HEK293T (cell line): ENCODE measurements around the gene SDHAF2.
"Not testable (repeated sequence)": the region's sequence is repeated elsewhere in the genome, so short reads cannot be mapped to it uniquely, and the experiment has no call there.

Source experiments
- CTCF ChIA-PET: fragments of 350-600 bp; formaldehyde crosslinking; extraction: SDS; loops from one replicate; lab custom pipeline; 2021; ENCODE audit warnings: antibody characterized with exemption, inconsistent platforms; lab: Yijun Ruan, JAX
- POLR2A ChIA-PET: fragments of 350-600 bp; formaldehyde crosslinking; extraction: SDS; loops from one replicate; lab custom pipeline; 2020; ENCODE audit warnings: antibody characterized with exemption, inconsistent platforms; lab: Yijun Ruan, JAX
- DNase-seq: peaks from one replicate; pipeline ENCODE4 v3.0.0; 2012; ENCODE audit warnings: mixed read lengths; ENCODE audit errors: extremely low spot score
- ARNT ChIP-seq: fragments of 450-650 bp; IDR thresholded peaks from 2 replicates; pipeline ENCODE4 v1.6.1; 2017; ENCODE audit warnings: mild to moderate bottlenecking
- BHLHE40 ChIP-seq: fragments of 450-650 bp; IDR thresholded peaks from 2 replicates; pipeline ENCODE4 v1.6.1; 2016; ENCODE audit warnings: mild to moderate bottlenecking, moderate library complexity, borderline replicate concordance
- CTBP1 ChIP-seq: fragments of 450-650 bp; IDR thresholded peaks from 2 replicates; pipeline ENCODE4 v1.6.1; 2016; ENCODE audit warnings: borderline replicate concordance
- ELF4 ChIP-seq: fragments of 450-650 bp; IDR thresholded peaks from 2 replicates; pipeline ENCODE4 v1.6.1; 2017; ENCODE audit warnings: antibody characterized with exemption
- FOXA1 ChIP-seq: fragments of 450-650 bp; IDR thresholded peaks from 2 replicates; pipeline ENCODE4 v1.6.1; 2016; ENCODE audit warnings: mild to moderate bottlenecking
- FOXK2 ChIP-seq: fragments of 450-650 bp; IDR thresholded peaks from 2 replicates; pipeline ENCODE4 v1.6.1; 2016; ENCODE audit warnings: mild to moderate bottlenecking
- FOXM1 ChIP-seq: fragments of 450-650 bp; IDR thresholded peaks from 2 replicates; pipeline ENCODE4 v1.6.1; 2017; ENCODE audit warnings: mild to moderate bottlenecking, borderline replicate concordance
- HDGF ChIP-seq: fragments of 450-650 bp; IDR thresholded peaks from 2 replicates; pipeline ENCODE4 v1.6.1; 2017; ENCODE audit warnings: antibody characterized with exemption, borderline replicate concordance
- L3MBTL2 ChIP-seq: fragments of 450-650 bp; conservative IDR thresholded peaks from 2 replicates; pipeline ENCODE4 v1.6.1; 2016; ENCODE audit warnings: mild to moderate bottlenecking
- LEF1 ChIP-seq: fragments of 450-650 bp; IDR thresholded peaks from 2 replicates; pipeline ENCODE4 v1.6.1; 2017; ENCODE audit warnings: mild to moderate bottlenecking, borderline replicate concordance
- NFRKB ChIP-seq: fragments of 450-650 bp; IDR thresholded peaks from 2 replicates; pipeline ENCODE4 v1.6.1; 2016; ENCODE audit warnings: mild to moderate bottlenecking, moderate library complexity
- SP1 ChIP-seq: fragments of 450-650 bp; IDR thresholded peaks from 2 replicates; pipeline ENCODE4 v1.6.1; 2017
- SUZ12 ChIP-seq: fragments of 450-650 bp; IDR thresholded peaks from 2 replicates; pipeline ENCODE4 v1.6.1; 2016; ENCODE audit warnings: mild to moderate bottlenecking
- TARDBP ChIP-seq: fragments of 450-650 bp; IDR thresholded peaks from 2 replicates; pipeline ENCODE4 v1.6.1; 2016
- ZNF384 ChIP-seq: fragments of 450-650 bp; IDR thresholded peaks from 2 replicates; pipeline ENCODE4 v1.6.1; 2016
- TF ChIP-seq, protein P1 (sequence below): fragments of 450-650 bp; IDR thresholded peaks from 2 replicates; pipeline ENCODE4 v1.6.1; 2016

The SDHAF2 gene

DNA sequence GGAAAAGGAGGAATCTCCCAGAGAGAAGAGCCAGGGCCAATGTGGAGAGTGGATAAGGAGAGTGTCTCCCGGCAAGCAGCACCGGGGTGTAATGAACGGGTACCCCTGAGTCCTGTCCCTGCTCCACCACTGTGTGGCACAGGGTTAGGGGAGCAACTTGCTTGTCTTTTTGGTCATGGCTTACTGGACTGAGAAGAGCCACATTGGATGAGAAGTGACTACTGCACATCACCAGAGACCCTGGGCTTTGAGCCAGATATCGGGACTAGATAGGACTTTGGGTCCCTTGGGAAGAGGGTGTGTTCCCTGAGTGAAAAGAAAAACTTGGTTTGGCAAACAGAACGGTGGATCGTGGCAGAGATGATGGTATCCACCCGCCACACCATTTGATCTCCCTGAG is 24.6 kb downstream of the SDHAF2 start:
- DNase-seq: no peak
- ChIA-PET POLR2A (no interaction called here), CTCF (no interaction called here)
- TF ChIP-seq TARDBP (no peak), FOXA1 (no peak), ZNF384 (no peak), BHLHE40 (no peak), SUZ12 (no peak), ELF4 (no peak), LEF1 (no peak), FOXK2 (no peak), HDGF (no peak), NFRKB (no peak), SP1 (no peak), L3MBTL2 (no peak), CTBP1 (no peak)
- TF ChIP-seq, protein P1, sequence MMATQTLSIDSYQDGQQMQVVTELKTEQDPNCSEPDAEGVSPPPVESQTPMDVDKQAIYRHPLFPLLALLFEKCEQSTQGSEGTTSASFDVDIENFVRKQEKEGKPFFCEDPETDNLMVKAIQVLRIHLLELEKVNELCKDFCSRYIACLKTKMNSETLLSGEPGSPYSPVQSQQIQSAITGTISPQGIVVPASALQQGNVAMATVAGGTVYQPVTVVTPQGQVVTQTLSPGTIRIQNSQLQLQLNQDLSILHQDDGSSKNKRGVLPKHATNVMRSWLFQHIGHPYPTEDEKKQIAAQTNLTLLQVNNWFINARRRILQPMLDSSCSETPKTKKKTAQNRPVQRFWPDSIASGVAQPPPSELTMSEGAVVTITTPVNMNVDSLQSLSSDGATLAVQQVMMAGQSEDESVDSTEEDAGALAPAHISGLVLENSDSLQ: no peak

DNA sequence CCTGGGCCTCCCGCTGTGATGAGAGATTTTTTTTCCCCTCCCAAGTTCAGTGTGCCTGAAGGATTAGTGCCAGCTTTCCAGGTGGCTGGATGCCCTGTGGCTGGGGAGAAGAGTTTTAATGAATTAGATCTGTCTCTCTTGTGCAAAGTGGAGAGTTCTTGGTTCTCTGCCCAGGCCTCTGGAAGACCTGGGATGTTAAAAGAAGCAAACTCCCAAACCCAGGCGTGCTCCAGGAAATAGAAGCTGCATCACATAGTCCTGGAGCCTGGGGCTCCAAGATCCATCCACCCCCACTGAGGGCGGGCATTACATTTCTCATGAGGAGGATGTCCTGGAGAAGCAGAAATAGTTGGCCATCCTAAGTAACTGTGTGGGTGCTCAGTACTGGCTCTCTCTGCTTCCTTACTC is 30.6 kb downstream of the SDHAF2 start:
- DNase-seq: no peak
- TF ChIP-seq FOXK2 (no peak), NFRKB (no peak), FOXM1 (no peak), ARNT (no peak), TARDBP (no peak), HDGF (no peak), L3MBTL2 (no peak)
- POLR2A ChIA-PET: no interaction called here
- CTCF ChIA-PET: interaction anchor here (1.0 kb wide), 1 partner anchor 9 kb away, joined by 4 read pairs; no protein-coding TSS in a partner anchor

DNA sequence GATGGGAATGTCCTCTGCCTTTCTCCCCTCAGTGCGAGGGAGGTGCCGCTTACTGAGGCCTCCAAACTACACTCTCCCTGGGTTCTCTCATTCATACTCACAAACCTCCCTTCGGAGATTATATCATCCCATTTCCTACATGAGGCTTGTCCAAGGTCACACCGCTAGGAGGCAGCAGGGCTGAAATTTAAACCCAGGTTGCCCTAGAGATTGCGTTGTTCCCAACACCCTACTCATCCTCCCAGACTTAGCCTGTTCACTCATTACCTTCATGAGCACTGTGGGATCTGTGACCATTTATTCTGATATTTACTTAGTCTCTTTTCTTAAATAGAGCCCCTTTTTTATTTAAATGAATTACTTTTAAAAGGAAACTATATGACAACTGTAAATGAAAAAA is 31.1 kb downstream of the SDHAF2 start:
- POLR2A ChIA-PET: no interaction called here
- TF ChIP-seq CTBP1: no peak
- no peak for TF ChIP-seq BHLHE40
- TF ChIP-seq, protein P1: no peak
- no peak for TF ChIP-seq NFRKB
- no peak for TF ChIP-seq ARNT
- no peak for TF ChIP-seq ELF4
- no peak for TF ChIP-seq SP1
- no peak for TF ChIP-seq FOXK2
- no peak for TF ChIP-seq LEF1
- TF ChIP-seq HDGF: no peak
- TF ChIP-seq FOXA1: no peak
- TF ChIP-seq FOXM1: no peak
- no peak for TF ChIP-seq L3MBTL2
- no peak for TF ChIP-seq TARDBP
- no peak for TF ChIP-seq SUZ12
- TF ChIP-seq ZNF384: no peak
- no peak for DNase-seq
- CTCF ChIA-PET: no interaction called here

DNA sequence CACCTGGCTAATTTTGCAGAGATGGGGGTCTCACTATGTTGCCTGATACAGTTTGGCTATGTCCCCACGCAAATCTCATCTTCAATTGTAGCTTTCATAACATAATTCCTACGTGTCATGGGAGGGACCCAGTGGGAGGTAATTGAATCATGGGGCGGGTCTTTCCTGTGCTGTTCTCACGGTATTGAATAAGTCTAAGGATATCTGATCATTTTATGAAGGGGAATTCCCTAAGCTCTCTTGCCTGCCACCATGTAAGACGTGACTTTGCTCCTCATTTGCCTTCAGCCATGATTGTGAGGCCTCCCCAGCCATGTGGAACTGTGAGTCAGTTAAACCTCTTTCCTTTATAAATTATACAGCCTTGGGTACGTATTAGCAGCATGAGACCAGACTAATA is 37.7 kb downstream of the SDHAF2 start:
- CTCF ChIA-PET, POLR2A ChIA-PET, DNase-seq: not testable (repeated sequence)

DNA sequence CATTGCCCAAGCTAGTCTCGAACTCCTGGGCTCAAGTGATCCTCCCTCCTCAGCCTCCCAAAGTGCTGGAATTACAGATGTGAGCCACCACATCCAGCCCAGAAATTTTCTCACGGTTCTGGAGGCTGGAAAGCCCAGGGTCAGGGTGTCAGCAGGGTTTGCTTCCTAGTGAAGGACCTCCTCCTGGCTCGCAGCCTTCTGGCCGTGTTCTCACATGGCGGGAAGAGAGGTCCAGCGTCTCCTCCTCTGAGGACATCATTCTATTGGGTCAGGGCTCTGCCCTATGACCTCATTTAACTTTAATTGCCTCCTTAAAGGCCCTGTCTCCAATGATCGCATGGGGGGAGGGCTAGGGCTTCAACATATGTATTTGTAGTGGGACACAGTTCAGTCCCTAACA is 38.1 kb downstream of the SDHAF2 start:
- ChIA-PET CTCF (no interaction called here), POLR2A (no interaction called here)
- no peak for DNase-seq
- no peak for TF ChIP-seq TARDBP
- TF ChIP-seq BHLHE40: no peak
- no peak for TF ChIP-seq FOXA1
- no peak for TF ChIP-seq CTBP1
- TF ChIP-seq FOXM1: no peak
- no peak for TF ChIP-seq NFRKB
- no peak for TF ChIP-seq ELF4
- TF ChIP-seq ARNT: no peak
- no peak for TF ChIP-seq FOXK2
- TF ChIP-seq HDGF: no peak
- no peak for TF ChIP-seq ZNF384
- TF ChIP-seq LEF1: no peak
- TF ChIP-seq, protein P1: no peak
- no peak for TF ChIP-seq SP1
- TF ChIP-seq L3MBTL2: no peak
- TF ChIP-seq SUZ12: no peak

DNA sequence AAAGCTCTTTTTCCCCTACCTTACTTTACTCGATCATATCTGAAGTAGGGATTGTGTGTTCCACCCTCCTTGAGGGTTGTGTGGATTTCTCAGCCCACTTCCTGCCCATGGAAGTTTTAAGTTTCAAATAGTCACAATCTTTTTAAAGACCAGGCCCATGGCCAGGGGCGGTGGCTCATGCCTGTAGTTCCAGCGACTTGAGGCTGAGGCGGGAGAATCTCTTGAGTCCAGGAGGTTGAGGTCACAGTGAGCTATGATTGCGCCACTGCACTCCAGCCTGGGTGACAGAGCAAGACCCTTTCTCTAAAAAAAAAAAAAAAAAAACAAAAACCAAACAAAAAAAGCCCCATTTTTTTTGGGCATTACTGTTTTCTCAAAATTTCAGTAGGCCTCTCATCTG is 42.4 kb downstream of the SDHAF2 start:
- DNase-seq: no peak
- TF ChIP-seq BHLHE40 (no peak), SUZ12 (no peak), L3MBTL2 (no peak)
- ChIA-PET CTCF (interaction anchor here (0.6 to 1.6 kb wide), 3 partner anchors 10 to 40 kb away, joined by 3 to 5 read pairs (median 3); no protein-coding TSS in a partner anchor), POLR2A (interaction anchor here (1.0 kb wide), 1 partner anchor 43 kb away, joined by 3 read pairs; no protein-coding TSS in a partner anchor)

DNA sequence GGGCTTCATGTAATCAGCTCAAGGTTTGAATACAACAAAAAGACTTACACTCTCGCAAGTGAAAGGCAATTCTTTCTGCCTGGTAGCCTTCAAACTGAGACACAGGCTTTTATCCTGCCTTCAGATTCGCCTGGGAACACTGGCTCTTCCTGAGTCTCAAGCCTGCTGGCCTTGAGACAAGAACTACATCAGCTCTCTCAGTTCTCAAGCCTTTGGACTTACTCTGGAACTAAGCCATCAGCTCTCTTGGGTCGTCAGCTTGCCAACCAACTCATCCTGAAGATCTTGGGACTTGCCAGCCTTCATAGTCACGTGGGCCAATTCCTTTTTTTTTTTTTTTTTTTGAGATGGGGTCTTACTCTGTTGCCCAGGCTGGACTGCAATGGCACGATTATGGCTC is 42.9 kb downstream of the SDHAF2 start:
- POLR2A ChIA-PET: interaction anchor here (1.0 kb wide), 1 partner anchor 44 kb away, joined by 3 read pairs; no protein-coding TSS in a partner anchor
- CTCF ChIA-PET: interaction anchor here (0.6 to 1.6 kb wide), 3 partner anchors 10 to 44 kb away, joined by 3 to 6 read pairs (median 5); no protein-coding TSS in a partner anchor
- no peak for DNase-seq
- TF ChIP-seq NFRKB: no peak
- TF ChIP-seq FOXM1: no peak
- TF ChIP-seq CTBP1: no peak
- TF ChIP-seq ELF4: no peak
- TF ChIP-seq BHLHE40: no peak
- TF ChIP-seq FOXK2: no peak
- TF ChIP-seq TARDBP: no peak
- no peak for TF ChIP-seq HDGF
